ENCODE measurements around the gene BCKDK. TPM values are rescaled to one million over a fixed set of nuclear protein-coding genes. Genes with fewer than 3 reads are reported as not detected.

BCKDK gene
- total RNA-seq, 2 donors from 2014 or later, result 52.0 to 62.3 TPM

- no peak for TF ChIP-seq CTCF (IDR thresholded peaks at IDR 0.05)
- Histone ChIP-seq H3K27me3 (no peaks in the 10 kb centered on the region), H3K36me3 (peaks cover 29% of the 10 kb centered on the region), H3K4me1 (peaks cover 0 to 46% of the 10 kb centered on the region in 2 donors), H3K4me3 (no peak overlapping the region), H3K27ac (peak overlapping the region; percentile 63 to 70), H3K9me3 (no peaks in the 10 kb centered on the region)
- no peak for DNase-seq (ENCODE audit: low spot score)
Observed at GRCh38 chr16:31111881-31112466, 3.8 kb downstream of the BCKDK start.

GRCh38 chr16:31112711-31113110 lies 4.5 kb downstream of the BCKDK start:
- Histone ChIP-seq H3K4me1 (peaks cover 0 to 47% of the 10 kb centered on the region in 2 donors), H3K27ac (peak overlapping the region; percentile 63 to 70)

GRCh38 chr16:31113121-31114120 lies 5.2 kb downstream of the BCKDK start:
- no peaks in the 10 kb centered on the region for H3K9me3 ChIP-seq
- peaks cover 0 to 48% of the 10 kb centered on the region in 2 donors for H3K4me1 ChIP-seq
- H3K27ac ChIP-seq, result peak overlapping the region; percentile 63 to 70
- no peak overlapping the region for H3K4me3 ChIP-seq
- H3K27me3 ChIP-seq, result no peaks in the 10 kb centered on the region
- no peak for DNase-seq (ENCODE audit: low spot score)
- peaks cover 29% of the 10 kb centered on the region for H3K36me3 ChIP-seq
- TF ChIP-seq CTCF (IDR thresholded peaks at IDR 0.05), result no peak

More at GRCh38 chr16:31112711-31113110, 4.5 kb downstream of the BCKDK start:
- H3K36me3 ChIP-seq, result peaks cover 29% of the 10 kb centered on the region
- no peaks in the 10 kb centered on the region for H3K9me3 ChIP-seq
- no peaks in the 10 kb centered on the region for H3K27me3 ChIP-seq
- DNase-seq (ENCODE audit: low spot score), result no peak
- TF ChIP-seq CTCF (IDR thresholded peaks at IDR 0.05), result no peak
- H3K4me3 ChIP-seq, result no peak overlapping the region

GRCh38 chr16:31114468-31114867 lies 6.3 kb downstream of the BCKDK start:
- H3K36me3 ChIP-seq, result peaks cover 35% of the 10 kb centered on the region
- H3K9me3 ChIP-seq, result no peaks in the 10 kb centered on the region
- H3K27me3 ChIP-seq, result no peaks in the 10 kb centered on the region
- no peak for DNase-seq (ENCODE audit: low spot score)
- H3K27ac ChIP-seq, result peak overlapping the region in 1 of 2 donors; percentile 70
- H3K4me3 ChIP-seq, result no peak overlapping the region
- no peak for TF ChIP-seq CTCF (IDR thresholded peaks at IDR 0.05)
- peaks cover 0 to 48% of the 10 kb centered on the region in 2 donors for H3K4me1 ChIP-seq

GRCh38 chr16:31117384-31118222 lies 9.4 kb downstream of the BCKDK start, which contains the start of gene KAT8:
Gene KAT8, plus strand, starts transcription at chr16:31117664. Its CDS starts 18 bp downstream, at chr16:31117682.
- Histone ChIP-seq H3K27ac (peak within 1 kb of the TSS; percentile 93 to 99), H3K4me1 (peaks cover 0 to 45% of the 10 kb centered on the region in 2 donors), H3K9me3 (no peaks in the 10 kb centered on the region), H3K36me3 (peaks cover 39% of the 10 kb centered on the region), H3K4me3 (peak within 1 kb of the TSS; percentile 80 to 86), H3K27me3 (no peaks in the 10 kb centered on the region)
- DNase-seq (ENCODE audit: low spot score), result peak; percentile 99
- TF ChIP-seq CTCF (IDR thresholded peaks at IDR 0.05), result no peak
